Endothelial cell of umbilical vein (primary cell): ENCODE data around the gene GEN1.

Experiments
- CTCF ChIP-seq, 2 donors: IDR thresholded peaks; 1 replicate in 1 of 2; 2 replicates in 1 of 2; pipeline ENCODE4 v1.5.1; 2011; ENCODE audit warnings: low read length in 2 of 2, mild to moderate bottlenecking in 2 of 2, moderate library complexity in 2 of 2, control low read depth in 1 of 2, inconsistent platforms in 1 of 2, low read depth in 1 of 2; ENCODE audit not compliant: insufficient read depth in 1 of 2; ENCODE audit errors: extremely low read depth in 1 of 2
- EZH2 ChIP-seq: IDR thresholded peaks from 2 replicates; pipeline ENCODE4 v1.6.1; 2012; ENCODE audit warnings: borderline replicate concordance, low read depth, mild to moderate bottlenecking, moderate library complexity, low read length, inconsistent platforms; ENCODE audit not compliant: severe bottlenecking
- FOS ChIP-seq: IDR thresholded peaks from 2 replicates; pipeline ENCODE4 v1.6.1; 2011; ENCODE audit warnings: mild to moderate bottlenecking, low read length, moderate library complexity, borderline replicate concordance; ENCODE audit not compliant: insufficient read depth
- GATA2 ChIP-seq: IDR thresholded peaks from 2 replicates; pipeline ENCODE4 v1.7.0; 2011; ENCODE audit warnings: low read depth, mild to moderate bottlenecking, moderate library complexity, mixed read lengths, low read length; ENCODE audit not compliant: insufficient read length, insufficient read depth
- JUN ChIP-seq: IDR thresholded peaks from 2 replicates; pipeline ENCODE4 v1.6.1; 2011; ENCODE audit warnings: borderline replicate concordance, low read depth; ENCODE audit not compliant: insufficient read length, insufficient read depth
- MAX ChIP-seq: IDR thresholded peaks from 2 replicates; pipeline ENCODE4 v1.6.1; 2011; ENCODE audit not compliant: insufficient read depth, insufficient read length
- MYC ChIP-seq: IDR thresholded peaks from one replicate; pipeline ENCODE4 v1.6.1; 2011; ENCODE audit warnings: mild to moderate bottlenecking, low read depth, low read length
- POLR2A ChIP-seq: IDR thresholded peaks from 2 replicates; pipeline ENCODE4 v1.6.1; 2012; ENCODE audit warnings: low read depth, mild to moderate bottlenecking, control low read depth, low read length
- POLR2AphosphoS5 ChIP-seq: IDR thresholded peaks from 2 replicates; pipeline ENCODE4 v1.6.1; 2012; ENCODE audit warnings: low read depth, mild to moderate bottlenecking, control low read depth, low read length, moderate library complexity; ENCODE audit not compliant: insufficient read depth

- no peak for TF ChIP-seq POLR2A
- no peak for TF ChIP-seq POLR2AphosphoS5
- TF ChIP-seq CTCF (IDR thresholded peaks at IDR 0.05; ENCODE audit: extremely low read depth in 1 of 2, insufficient read depth in 1 of 2, low read depth in 1 of 2, low read length in 2 of 2), result no peak
- no peak for TF ChIP-seq MYC
- no peak for TF ChIP-seq EZH2
- TF ChIP-seq MAX, result no peak
- TF ChIP-seq FOS, result no peak
- TF ChIP-seq GATA2, result no peak
- no peak for TF ChIP-seq JUN
These were observed 59.2 kb downstream of the GEN1 start for GRCh38 chr2:17813010-17813741.
